H1 (cell line): Measurements from ENCODE around the gene GRIN3A. TPM values are rescaled to one million over a fixed set of nuclear protein-coding genes. Genes with fewer than 3 reads are reported as not detected.

Experiments
- CTCF ChIA-PET: fragments of 300-600 bp; sonication (Branson Sonifier 250); formaldehyde crosslinking; loops from one replicate; lab custom pipeline; 2021; ENCODE audit not compliant: partially characterized antibody; lab: Charles Lee
- POLR2A ChIA-PET: fragments of 300-600 bp; sonication (Branson Sonifier 250); formaldehyde crosslinking; loops from one replicate; lab custom pipeline; 2021; ENCODE audit warnings: inconsistent platforms; ENCODE audit not compliant: partially characterized antibody; lab: Charles Lee
- DNase-seq, 2 experiments: peaks; one replicate each; pipeline versions ENCODE4 v3.0.0 to v3.0.0-alpha.2; 2010 to 2022; ENCODE audit warnings: low spot score in 2 of 2, low read depth in 1 of 2, mixed read lengths in 1 of 2
- FAIRE-seq: peaks from 2 replicates; lab custom pipeline; 2011; peaks lifted over from hg19 to GRCh38; lab: Jason Lieb, UNC
- H2AFZ ChIP-seq: 2 replicates; pipeline ENCODE4 v1.8.1; 2012; ENCODE audit warnings: low read length, inconsistent platforms
- H2AK5ac ChIP-seq: 2 replicates; pipeline ENCODE4 v1.6.1; 2013; ENCODE audit warnings: low read depth, low read length
- H2BK120ac ChIP-seq: replicated peaks from 2 replicates; pipeline ENCODE3; 2013; ENCODE audit warnings: low read depth, low read length, inconsistent platforms
- H2BK12ac ChIP-seq: 2 replicates; pipeline ENCODE4 v1.6.1; 2013; ENCODE audit warnings: low read depth, low read length
- H2BK15ac ChIP-seq: 2 replicates; pipeline ENCODE4 v1.6.1; 2013; ENCODE audit warnings: low read length
- H2BK20ac ChIP-seq: 2 replicates; pipeline ENCODE4 v1.6.1; 2013; ENCODE audit warnings: low read length
- H2BK5ac ChIP-seq: 2 replicates; pipeline ENCODE4 v1.6.1; 2013; ENCODE audit warnings: low read depth, low read length
- H3K14ac ChIP-seq: 2 replicates; pipeline ENCODE4 v1.6.1; 2013; ENCODE audit warnings: inconsistent platforms; ENCODE audit not compliant: insufficient read length
- H3K18ac ChIP-seq: 2 replicates; pipeline ENCODE4 v1.6.1; 2013; ENCODE audit warnings: low read length; ENCODE audit errors: extremely low read depth
- H3K23ac ChIP-seq: 2 replicates; pipeline ENCODE4 v1.6.1; 2013; ENCODE audit warnings: inconsistent platforms; ENCODE audit not compliant: insufficient read length
- H3K23me2 ChIP-seq: 2 replicates; pipeline ENCODE4 v1.6.1; 2013; ENCODE audit warnings: low read depth, low read length
- H3K27ac ChIP-seq: 2 replicates; pipeline ENCODE4 v1.6.1; 2011; ENCODE audit warnings: low read depth, low read length, inconsistent platforms
- H3K27me3 ChIP-seq, 4 experiments: replicated peaks in 1 of 4; 1 replicate in 1 of 4; 2 replicates in 3 of 4; pipeline versions ENCODE4 v1.6.1 to v1.8.1; 2011 to 2013; ENCODE audit warnings: low read length in 3 of 4, mild to moderate bottlenecking in 3 of 4, inconsistent platforms in 2 of 4, mixed read lengths in 2 of 4, moderate library complexity in 1 of 4; ENCODE audit not compliant: control insufficient read depth in 3 of 4, insufficient read depth in 3 of 4; ENCODE audit errors: extremely low read depth in 1 of 4
- H3K36me3 ChIP-seq, 4 experiments: 2 replicates each; pipeline versions ENCODE4 v1.6.1 to v1.8.1; 2011 to 2013; ENCODE audit warnings: mild to moderate bottlenecking in 4 of 4, low read length in 3 of 4, moderate library complexity in 2 of 4, control low read depth in 1 of 4, inconsistent platforms in 1 of 4; ENCODE audit not compliant: insufficient read depth in 4 of 4, control insufficient read depth in 2 of 4
- H3K4ac ChIP-seq: replicated peaks from 2 replicates; pipeline ENCODE3; 2013; ENCODE audit warnings: low read length, low read depth, mixed read lengths, inconsistent platforms; ENCODE audit not compliant: insufficient read length
- H3K4me1 ChIP-seq, 4 experiments: replicated peaks in 1 of 4; 1 replicate in 1 of 4; 2 replicates in 3 of 4; pipeline versions ENCODE4 v1.6.1 to v1.8.1; 2011 to 2013; ENCODE audit warnings: low read length in 3 of 4, inconsistent platforms in 2 of 4, mixed read lengths in 1 of 4; ENCODE audit not compliant: insufficient read depth in 4 of 4, control insufficient read depth in 3 of 4
- H3K4me2 ChIP-seq, 2 experiments: 2 replicates each; pipeline versions ENCODE4 v1.6.1 to v1.8.1; 2011 to 2013; ENCODE audit warnings: low read depth in 2 of 2, low read length in 2 of 2, control low read depth in 1 of 2, inconsistent platforms in 1 of 2, mild to moderate bottlenecking in 1 of 2; ENCODE audit not compliant: insufficient read depth in 1 of 2
- H3K4me3 ChIP-seq, 4 experiments: fragments of 200-600, 300-600 bp in 1 of 4; sonication (generic), shearing (Covaris generic), sonication (Bioruptor Twin) in 1 of 4; 2 replicates each; pipeline versions ENCODE4 v1.5.1 to v1.8.1; 2011 to 2016; ENCODE audit warnings: low read length in 4 of 4, low read depth in 3 of 4, control low read depth in 2 of 4, inconsistent platforms in 2 of 4, mild to moderate bottlenecking in 2 of 4, mixed read lengths in 1 of 4, moderate library complexity in 1 of 4; ENCODE audit not compliant: insufficient read depth in 2 of 4; ENCODE audit errors: extremely low read depth in 1 of 4
- H3K56ac ChIP-seq: replicated peaks from 2 replicates; pipeline ENCODE3; 2013; ENCODE audit warnings: low read depth, mild to moderate bottlenecking, mixed read lengths, low read length, inconsistent platforms; ENCODE audit not compliant: insufficient read length
- H3K79me1 ChIP-seq: 2 replicates; pipeline ENCODE4 v1.6.1; 2013; ENCODE audit warnings: low read depth, low read length, control low read depth
- H3K79me2 ChIP-seq, 2 experiments: 2 replicates each; pipeline versions ENCODE4 v1.6.1 to v1.8.1; 2012 to 2013; ENCODE audit warnings: low read length in 2 of 2, mild to moderate bottlenecking in 2 of 2, inconsistent platforms in 1 of 2; ENCODE audit not compliant: insufficient read depth in 2 of 2, control insufficient read depth in 1 of 2
- H3K9ac ChIP-seq, 4 experiments: replicated peaks in 1 of 4; 1 replicate in 1 of 4; 2 replicates in 3 of 4; pipeline versions ENCODE4 v1.6.1 to v1.8.1; 2011 to 2013; ENCODE audit warnings: low read depth in 3 of 4, low read length in 3 of 4, control low read depth in 2 of 4, mild to moderate bottlenecking in 2 of 4, moderate library complexity in 2 of 4, inconsistent platforms in 1 of 4; ENCODE audit errors: extremely low read depth in 1 of 4
- H3K9me3 ChIP-seq, 2 experiments: 2 replicates each; pipeline versions ENCODE4 v1.6.1 to v1.8.1; 2012 to 2013; ENCODE audit warnings: mild to moderate bottlenecking in 2 of 2, moderate library complexity in 2 of 2, control low read depth in 1 of 2, inconsistent platforms in 1 of 2, low read depth in 1 of 2, low read length in 1 of 2, mixed read lengths in 1 of 2; ENCODE audit not compliant: insufficient read depth in 2 of 2
- H4K20me1 ChIP-seq, 2 experiments: replicated peaks in 1 of 2; 2 replicates each; pipeline versions ENCODE3 to v1.8.1; 2011 to 2013; ENCODE audit warnings: inconsistent platforms in 2 of 2, low read length in 2 of 2, mild to moderate bottlenecking in 1 of 2; ENCODE audit not compliant: insufficient read depth in 2 of 2, control insufficient read depth in 1 of 2
- H4K5ac ChIP-seq: 2 replicates; pipeline ENCODE4 v1.6.1; 2013; ENCODE audit warnings: low read length, low read depth, mixed read lengths, inconsistent platforms; ENCODE audit not compliant: insufficient read length
- H4K8ac ChIP-seq: 2 replicates; pipeline ENCODE4 v1.8.0; 2013; ENCODE audit warnings: mild to moderate bottlenecking, moderate library complexity, low read length, inconsistent platforms; ENCODE audit not compliant: insufficient read depth; ENCODE audit errors: extremely low read depth
- H4K91ac ChIP-seq: replicated peaks from 2 replicates; pipeline ENCODE3; 2013; ENCODE audit warnings: low read length, mixed read lengths, inconsistent platforms; ENCODE audit not compliant: insufficient read length
- CBX5 ChIP-seq: fragments of 300-800, 300-1000 bp; sonication (generic); IDR thresholded peaks from 2 replicates; pipeline ENCODE4 v1.7.1; 2016; ENCODE audit warnings: antibody characterized with exemption, low read length, low read depth
- GTF2F1 ChIP-seq: IDR thresholded peaks from 2 replicates; pipeline ENCODE4 v1.6.1; 2012; ENCODE audit warnings: low read depth, low read length, improper control_type of control experiment, borderline replicate concordance
- POU5F1 ChIP-seq: IDR thresholded peaks from 2 replicates; pipeline ENCODE4 v1.6.1; 2011; ENCODE audit warnings: low read depth, mild to moderate bottlenecking, low read length, moderate library complexity
- polyA plus RNA-seq, 7 experiments: library from polyadenylated mRNA; depleted of rRNA in 3 of 7; stranded (reverse) in 5 of 7; unstranded in 2 of 7; fragments of >200 nt in 5 of 7; fragments of 200-250 nt in 2 of 7; gene quantifications; 1 replicate in 5 of 7; 2 replicates in 1 of 7; 4 replicates in 1 of 7; pipeline versions ENCODE4 v1.2.1 to v1.2.3, GENCODE V29; 2011 to 2013; ENCODE audit warnings: missing spikeins in 2 of 7, mixed read lengths in 2 of 7
- total RNA-seq: library from RNA; stranded (reverse); fragmentation: NEBNext Ultra II Directional; extraction: Animal tissue kit (Norgen Biotek cat#: 25700); gene quantifications from 2 replicates; pipeline ENCODE4 v1.2.1, GENCODE V29; 2021

The GRIN3A gene
- total and polyA plus RNA-seq, 2 of the 8 experiments (the other 6 are each of a cell fraction or from before 2014, with no cell fraction given) = 0.04 TPM; not detected in 1

GRCh38 chr9:101574731-101575333 lies 163.6 kb downstream of the GRIN3A start:
- ChIA-PET POLR2A (interaction anchor here (0.6 kb wide), 1 partner anchor 22 kb away, joined by 3 read pairs; no protein-coding TSS in a partner anchor), CTCF (interaction anchor here (1.1 to 1.8 kb wide), 4 partner anchors 24 to 126 kb away, joined by 3 to 4 read pairs (median 4); no protein-coding TSS in a partner anchor)
- Histone ChIP-seq H3K4me3 (no peak overlapping the region), H4K8ac (no peak overlapping the region), H3K27ac (no peak overlapping the region), H3K23me2 (no peaks in the 10 kb centered on the region), H3K27me3 (no peaks in the 10 kb centered on the region), H2BK120ac (no peak overlapping the region), H2AFZ (no peak overlapping the region), H3K4me1 (peaks cover 0 to 16% (median 4%) of the 10 kb centered on the region in 4 experiments; a peak in 3 of 7 replicates), H3K36me3 (peaks cover 0 to 6% (median 0%) of the 10 kb centered on the region in 4 experiments; a peak in 1 of 8 replicates), H3K79me1 (no peaks in the 10 kb centered on the region), H3K79me2 (no peaks in the 10 kb centered on the region), H2BK20ac (no peak overlapping the region), H2BK15ac (no peak overlapping the region), H3K4me2 (no peak overlapping the region), H3K18ac (no peak overlapping the region), H2BK12ac (no peak overlapping the region), H4K5ac (no peak overlapping the region), H3K56ac (no peak overlapping the region), H3K23ac (no peak overlapping the region), H3K14ac (no peak overlapping the region), H4K20me1 (no peaks in the 10 kb centered on the region), H4K91ac (no peak overlapping the region), H2AK5ac (no peak overlapping the region), H3K9me3 (no peaks in the 10 kb centered on the region), H3K9ac (no peak overlapping the region), H2BK5ac (no peak overlapping the region), H3K4ac (no peak overlapping the region)
- FAIRE-seq = no peak
- no peak for DNase-seq
- TF ChIP-seq CBX5 (no peak), POU5F1 (no peak), GTF2F1 (no peak)
